Left renal pelvis (tissue), 4 donors: Measurements from ENCODE around the gene EIF5B. TPM values are rescaled to one million over a fixed set of nuclear protein-coding genes. Genes with fewer than 3 reads are reported as not detected.

ENCODE experiments used
- polyA plus RNA-seq, 4 donors: library from polyadenylated mRNA; unstranded; fragments of 120-200 nt; gene quantifications; one replicate each; pipeline ENCODE4 v1.2.1, GENCODE V29; 2013; ENCODE audit not compliant: insufficient read length in 4 of 4

The EIF5B gene
- polyA plus RNA-seq, 4 donors, result 53.7 to 83.2 (median 68.2) TPM

Other genes starting within 250 kb of the EIF5B start
- gene C2orf15, start 195.7 kb upstream of the EIF5B start, polyA plus RNA-seq, result 10 to 100 TPM in 3 of 4 donors, 1 to 10 TPM in 1; 1.5 to 11.6 (median 11.4) TPM
- 10 to 100 TPM in 3 of 4 donors, 1 to 10 TPM in 1; 4.6 to 19.9 (median 12.6) TPM for gene TSGA10, start 182.4 kb upstream of the EIF5B start, polyA plus RNA-seq
- 10 to 100 TPM; 11.9 to 19.5 (median 14.4) TPM for gene LIPT1, start 182.4 kb upstream of the EIF5B start, polyA plus RNA-seq
- gene MITD1, start 156.3 kb upstream of the EIF5B start, polyA plus RNA-seq, result 10 to 100 TPM; 39.8 to 54.3 (median 51.6) TPM
- 10 to 100 TPM; 37.3 to 57.7 (median 51.0) TPM for gene MRPL30, start 156.2 kb upstream of the EIF5B start, polyA plus RNA-seq
- under 1 TPM in 3 of 4 donors, not detected in 1; 0.33 to 0.49 (median 0.36) TPM for gene LYG2, start 81.7 kb upstream of the EIF5B start, polyA plus RNA-seq
- 1 to 10 TPM; 1.4 to 6.4 (median 3.4) TPM for gene LYG1, start 36.2 kb upstream of the EIF5B start, polyA plus RNA-seq
- gene TXNDC9, start 1.1 kb upstream of the EIF5B start, polyA plus RNA-seq, result 10 to 100 TPM; 36.0 to 46.2 (median 41.8) TPM
- gene REV1, start 152.6 kb downstream of the EIF5B start, polyA plus RNA-seq, result 10 to 100 TPM; 51.0 to 73.9 (median 59.6) TPM